Measurements from ENCODE around the gene IMPA2.
A peak's percentile ranks its signal among the peaks of the same experiment; 100 is the strongest.
"Not testable (repeated sequence)": the region's sequence is repeated elsewhere in the genome, so short reads cannot be mapped to it uniquely, and the experiment has no call there.

Gene IMPA2

DNA sequence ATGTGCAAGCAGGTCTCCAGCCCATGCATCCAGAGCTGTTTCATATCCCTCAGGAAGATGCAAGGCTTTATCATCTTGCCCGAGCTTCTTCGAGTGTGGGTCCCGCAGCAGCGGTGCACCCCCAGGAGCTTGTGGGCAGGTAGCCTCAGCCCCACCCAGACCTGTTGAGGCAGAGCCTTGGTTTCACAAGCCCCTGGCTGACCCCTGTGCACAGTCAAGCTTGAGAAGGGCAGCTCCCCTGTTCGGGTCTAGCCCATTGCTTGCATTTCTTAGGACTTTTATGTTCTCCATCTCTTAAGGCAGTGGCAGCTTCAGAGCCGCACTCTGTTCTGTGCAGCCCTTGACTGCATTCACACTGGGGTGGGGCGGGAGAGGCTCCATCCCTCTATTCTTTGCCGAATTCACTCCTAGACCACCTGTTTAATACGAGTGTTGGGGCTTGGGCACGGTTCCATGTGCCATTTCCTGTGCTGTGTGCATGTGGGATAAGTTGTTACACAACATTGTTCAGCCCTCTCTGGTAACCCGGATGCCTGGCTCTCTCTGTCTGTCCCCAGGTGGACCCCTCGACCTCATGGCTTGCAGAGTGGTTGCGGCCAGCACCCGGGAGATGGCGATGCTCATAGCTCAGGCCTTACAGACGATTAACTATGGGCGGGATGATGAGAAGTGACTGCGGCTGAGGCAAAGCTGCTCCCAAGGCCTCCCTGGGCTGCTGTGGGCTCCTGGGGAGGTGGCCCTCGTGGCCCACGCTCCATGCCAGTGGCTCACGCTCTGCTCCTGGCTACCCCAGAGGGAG, 48.7 kb downstream of the IMPA2 start:
- DNase-seq (ENCODE audit: low spot score) = no peak

DNA sequence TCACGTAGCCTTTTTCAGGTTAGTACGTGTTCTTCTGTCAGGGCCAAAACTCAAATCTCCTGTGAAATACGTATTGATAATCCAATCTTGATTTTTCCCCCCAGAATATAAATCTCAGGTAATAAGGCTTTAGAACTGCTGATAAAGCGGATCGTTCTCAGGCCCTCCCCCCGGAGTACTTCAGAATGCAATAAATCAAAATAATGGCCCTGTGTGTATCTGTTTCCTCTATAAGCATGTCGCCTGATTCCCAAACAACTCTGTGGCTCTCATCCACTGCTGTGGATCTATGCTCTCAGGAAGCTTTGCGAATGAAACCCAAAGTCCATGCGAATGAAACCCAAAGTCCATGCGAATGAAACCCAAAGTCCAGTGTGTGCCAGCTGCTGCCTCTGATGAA, 49.4 kb downstream of the IMPA2 start:
- no peak for DNase-seq (ENCODE audit: low spot score)

DNA sequence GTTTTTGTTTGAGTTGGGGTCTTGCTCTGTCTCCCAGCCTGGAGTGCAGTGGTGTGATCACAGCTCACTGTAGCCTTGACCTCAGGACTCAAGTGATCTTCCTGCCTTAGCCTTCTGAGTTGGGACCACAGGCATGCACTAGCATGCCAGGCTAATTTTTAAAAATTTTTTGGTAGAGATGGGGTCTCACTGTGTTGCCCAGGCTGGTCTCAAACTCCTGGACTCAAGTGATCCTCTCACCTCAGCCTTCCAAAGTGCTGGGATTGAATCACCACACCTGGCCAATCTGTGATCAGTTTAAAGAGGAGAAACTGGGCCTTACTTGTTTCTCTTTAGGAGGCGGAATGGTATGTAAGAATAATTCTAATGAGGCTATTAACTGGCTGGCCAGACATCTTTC, 49.9 kb downstream of the IMPA2 start:
- DNase-seq (ENCODE audit: low spot score) = no peak

DNA sequence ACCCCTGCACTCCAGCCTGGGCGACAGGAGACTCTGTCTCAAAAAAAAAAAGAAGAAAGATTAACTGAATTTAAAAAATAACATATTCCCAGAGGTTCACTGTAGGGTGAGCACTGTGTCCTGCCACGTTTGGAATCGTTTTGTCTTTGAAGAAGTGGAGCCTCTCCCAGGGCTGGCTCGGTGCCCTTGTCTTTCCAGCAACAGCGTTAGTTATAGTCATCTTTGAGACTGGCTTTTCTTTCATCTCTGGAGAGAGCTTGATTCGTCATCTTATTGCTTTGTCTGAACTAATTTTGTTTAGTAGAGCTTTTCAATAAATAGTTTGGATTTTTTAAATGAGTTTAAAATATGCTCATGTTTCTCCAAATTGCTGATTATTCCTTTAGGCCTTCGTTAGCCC, 50.5 kb downstream of the IMPA2 start:
- DNase-seq (ENCODE audit: low spot score) = no peak

DNA sequence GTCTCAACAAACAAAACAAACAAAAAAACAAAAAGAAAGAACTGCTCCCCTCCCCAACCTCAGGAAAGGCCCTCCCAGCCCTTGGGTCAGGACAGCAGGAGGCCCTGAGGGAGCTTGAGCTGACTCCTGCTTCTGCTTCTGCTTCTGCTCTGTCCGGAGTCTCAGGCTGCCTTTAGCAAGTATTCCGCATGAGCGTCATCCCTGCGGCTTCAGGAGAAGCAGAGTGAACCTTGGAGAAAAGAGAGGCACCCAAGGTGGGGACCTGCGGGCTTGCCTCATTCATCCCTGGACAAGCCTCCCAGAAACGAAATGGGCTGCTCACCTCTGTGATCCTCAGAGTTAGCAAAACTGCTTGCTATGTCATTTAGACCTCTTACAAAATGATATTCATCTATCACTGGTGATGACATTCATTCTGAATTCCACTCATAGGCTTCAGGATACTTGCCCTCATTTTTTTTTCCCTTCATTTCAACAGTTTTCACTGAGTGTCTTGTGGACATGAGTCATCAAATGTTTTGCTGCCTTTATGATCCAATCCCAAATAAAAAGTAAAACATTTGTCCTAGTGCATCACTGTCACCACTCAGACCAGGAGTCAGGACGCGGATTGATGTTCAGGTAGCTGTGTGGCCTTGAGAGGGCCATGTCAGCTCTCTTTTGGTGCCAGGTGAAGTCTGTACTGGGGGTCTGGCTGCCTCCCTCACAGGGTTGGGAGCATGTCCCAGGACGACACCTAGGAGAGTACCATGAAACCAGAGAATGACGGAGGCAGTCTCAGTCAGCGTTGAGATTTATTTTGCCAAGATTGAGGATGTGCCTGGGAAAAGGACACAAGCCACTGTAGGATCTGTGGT, 51.7 kb downstream of the IMPA2 start:
- peak; percentile 8 for DNase-seq (ENCODE audit: low spot score)

DNA sequence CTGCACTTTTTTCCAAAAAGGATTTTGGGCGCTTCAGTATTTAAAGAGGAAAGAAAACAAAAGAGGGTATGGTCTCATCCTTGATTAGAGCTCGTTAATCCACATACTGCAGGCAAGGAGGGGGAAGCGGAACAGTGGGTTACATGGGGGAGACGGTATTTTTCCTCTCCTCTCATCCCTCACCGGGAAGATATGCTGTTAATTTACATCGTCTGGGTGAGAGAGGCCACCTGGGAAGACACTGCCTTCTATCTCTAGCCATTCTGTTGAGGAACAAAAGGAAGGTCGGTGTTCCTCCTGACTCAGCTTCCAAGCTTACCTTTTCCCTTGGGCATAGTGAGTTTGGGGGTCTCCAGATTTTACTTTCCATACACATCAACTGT, 52.3 kb downstream of the IMPA2 start:
- DNase-seq (ENCODE audit: low spot score) = no peak

DNA sequence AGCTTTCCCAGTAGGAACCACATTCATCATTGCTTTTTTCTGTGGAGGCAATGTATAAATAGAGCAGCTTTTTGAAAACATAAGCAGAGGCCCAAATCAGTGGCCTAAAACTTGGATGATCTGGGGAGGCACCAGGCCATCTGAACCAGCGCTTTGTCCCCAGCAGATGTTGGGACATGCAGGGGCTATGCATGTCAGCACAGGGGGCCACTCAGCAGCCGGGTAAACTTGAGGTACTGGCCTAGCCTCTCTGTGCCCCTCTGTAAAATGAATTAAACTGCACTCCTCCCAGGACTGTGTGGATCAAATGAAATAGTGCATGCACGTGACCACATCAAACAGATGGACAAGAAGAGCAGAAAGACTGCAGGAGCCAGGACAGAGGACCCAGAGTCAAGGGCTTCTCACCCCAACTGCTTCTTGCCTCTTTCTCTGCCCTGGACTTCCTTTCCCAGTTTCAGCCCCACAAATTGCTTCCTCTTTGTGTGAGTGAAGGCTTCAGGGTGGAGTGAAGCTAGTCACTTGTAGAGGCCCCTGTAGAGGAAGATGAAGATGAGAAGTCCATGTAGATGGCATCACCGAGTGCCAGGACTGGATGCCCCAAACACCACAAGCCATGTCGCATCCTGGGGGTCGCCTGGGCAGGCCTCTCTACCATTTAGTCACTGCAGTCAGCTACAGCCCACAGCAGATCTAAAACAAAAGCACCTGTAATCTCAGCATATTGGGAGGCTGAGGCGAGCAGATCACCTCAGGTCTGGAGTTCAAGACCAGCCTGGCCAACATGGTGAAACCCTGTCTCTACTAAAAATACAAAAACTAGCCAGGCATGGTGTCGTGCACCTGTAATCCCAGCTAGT, 53.2 kb downstream of the IMPA2 start:
- DNase-seq (ENCODE audit: low spot score) = no peak

DNA sequence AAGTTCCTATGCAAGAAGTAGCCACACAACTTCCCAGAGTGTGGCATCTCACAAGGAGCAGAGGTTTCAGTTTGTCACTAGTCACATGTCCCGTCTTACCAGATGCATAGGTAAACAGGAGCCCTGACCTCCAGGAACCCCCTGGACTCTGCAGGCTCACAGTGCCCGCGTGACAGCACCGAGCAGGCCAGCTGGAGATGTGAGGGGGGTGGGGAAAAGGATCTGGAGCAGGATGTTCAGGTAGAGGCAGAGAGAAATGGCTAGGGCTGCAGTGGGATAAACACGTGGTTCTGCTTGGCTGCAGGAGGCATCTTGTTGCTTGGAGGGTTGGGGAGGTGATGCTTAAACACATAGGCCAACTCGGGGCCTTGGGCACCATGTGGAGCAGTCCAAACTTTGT, 54.2 kb downstream of the IMPA2 start:
- DNase-seq (ENCODE audit: low spot score) = no peak

DNA sequence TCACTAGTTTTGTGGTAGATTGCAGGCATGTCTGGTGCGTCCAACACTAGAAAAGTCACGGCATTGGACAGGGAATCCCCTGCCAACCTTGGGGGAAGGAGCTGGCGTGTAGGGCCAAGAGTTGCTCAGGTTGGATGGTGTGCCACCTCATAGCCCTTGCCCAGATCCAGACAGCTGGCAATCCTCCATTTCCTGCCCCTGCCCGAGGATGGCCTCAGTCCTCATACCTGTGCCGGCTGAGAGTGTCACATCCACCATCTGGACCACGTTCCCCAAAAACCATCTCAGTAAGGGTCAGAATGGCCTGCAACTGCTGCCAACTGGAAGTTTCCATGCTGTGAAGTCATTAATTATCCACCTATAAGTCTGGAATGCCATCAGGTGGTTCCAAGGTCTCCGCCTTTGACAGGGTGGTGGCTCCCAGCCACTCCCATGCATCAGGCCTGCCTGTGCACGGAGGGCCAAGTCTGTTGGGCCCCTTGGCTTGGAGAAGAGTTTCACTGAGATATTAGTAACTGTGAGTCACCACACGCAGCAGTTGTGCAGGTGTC, 55.0 kb downstream of the IMPA2 start:
- no peak for DNase-seq (ENCODE audit: low spot score)

DNA sequence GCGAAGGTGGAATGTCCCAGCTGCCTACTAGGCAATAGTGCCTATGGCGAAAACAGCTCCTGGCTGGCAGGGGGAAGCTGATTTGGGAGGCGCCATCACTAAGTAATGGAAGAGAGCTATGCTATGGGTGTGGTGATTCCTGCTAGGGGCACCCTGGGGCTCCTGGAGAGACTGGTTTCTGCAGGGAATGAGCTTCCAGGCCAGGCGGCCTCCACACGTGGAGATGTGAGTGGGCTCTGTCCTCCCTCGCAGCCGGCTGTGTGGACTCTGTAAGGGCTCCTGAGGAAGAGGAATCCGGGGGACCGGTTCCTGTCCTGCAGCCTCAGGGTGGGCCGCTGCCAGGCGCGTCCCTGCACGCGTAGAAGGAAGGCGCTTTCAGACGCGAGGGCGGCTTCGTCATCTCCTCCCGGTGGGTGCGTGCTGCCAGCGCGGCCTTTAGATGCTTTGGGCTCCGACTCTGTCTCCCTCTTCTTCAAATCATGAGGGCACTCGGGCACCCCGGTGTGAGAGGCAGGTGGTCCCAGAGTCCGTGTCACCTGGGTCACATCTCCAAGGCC, 56.9 kb downstream of the IMPA2 start:
- DNase-seq (ENCODE audit: low spot score) = no peak

DNA sequence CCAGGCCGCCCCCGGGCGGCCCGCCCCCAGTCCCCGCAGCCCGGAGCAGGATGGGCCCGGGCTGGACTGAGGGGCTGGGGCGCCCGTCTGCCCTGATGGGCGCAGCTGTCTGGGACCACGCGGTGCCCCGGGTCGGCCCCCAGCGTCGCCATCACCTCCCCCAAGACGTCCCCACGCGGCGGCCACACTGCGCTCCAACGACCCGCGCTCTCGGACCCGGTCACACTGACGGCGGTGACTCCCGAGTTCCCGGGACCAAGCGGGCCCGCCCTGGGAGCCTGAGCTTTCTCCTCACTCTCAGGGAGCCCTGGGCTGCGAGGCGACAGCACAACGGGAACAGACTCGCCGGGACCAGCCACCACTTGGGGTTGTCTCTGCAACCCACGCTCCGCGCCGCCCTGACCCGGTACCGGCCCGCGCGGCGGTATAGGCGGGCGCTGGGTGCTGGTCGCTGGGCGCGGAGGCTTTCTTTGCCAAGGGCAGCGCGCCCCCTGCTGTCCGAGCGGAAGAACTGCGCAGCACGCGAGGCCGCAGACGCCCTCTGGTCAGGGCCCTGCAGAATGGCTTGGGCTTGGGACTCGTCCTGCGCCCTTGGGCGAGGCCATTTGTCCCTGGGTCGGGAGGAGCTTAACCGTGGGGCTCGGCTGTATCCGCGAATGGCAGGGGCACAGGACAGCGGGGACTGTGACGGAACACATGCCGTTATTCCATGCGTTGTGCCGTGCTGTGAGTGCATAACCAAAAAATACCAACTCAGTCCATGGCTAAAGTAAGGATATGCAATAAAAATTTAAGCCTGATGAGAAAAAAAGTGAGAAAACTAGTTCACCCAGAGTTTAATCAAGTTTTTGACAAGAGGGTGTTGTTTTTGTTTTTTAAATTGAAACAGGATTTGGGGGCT, 57.6 kb downstream of the IMPA2 start:
- peak; percentile 86 for DNase-seq (ENCODE audit: low spot score)

DNA sequence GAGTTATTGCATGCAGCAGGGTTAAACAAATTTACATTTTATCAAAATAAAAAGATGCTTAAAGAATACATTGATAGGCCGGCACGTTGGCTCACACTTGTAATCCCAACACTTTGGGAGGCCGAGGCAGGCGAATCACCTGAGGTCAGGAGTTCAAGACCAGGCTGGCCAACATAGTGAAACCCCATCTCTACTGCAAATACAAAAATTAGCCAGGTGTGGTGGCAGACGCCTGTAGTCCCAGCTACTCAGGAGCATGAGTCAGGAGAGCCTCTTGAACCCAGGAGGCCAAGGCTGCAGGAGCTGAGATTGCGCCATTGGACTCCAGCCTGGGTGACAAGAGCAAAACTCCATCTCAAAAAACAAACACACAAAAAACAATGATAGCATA, 58.2 kb downstream of the IMPA2 start:
- not testable (repeated sequence) for DNase-seq (ENCODE audit: low spot score)

DNA sequence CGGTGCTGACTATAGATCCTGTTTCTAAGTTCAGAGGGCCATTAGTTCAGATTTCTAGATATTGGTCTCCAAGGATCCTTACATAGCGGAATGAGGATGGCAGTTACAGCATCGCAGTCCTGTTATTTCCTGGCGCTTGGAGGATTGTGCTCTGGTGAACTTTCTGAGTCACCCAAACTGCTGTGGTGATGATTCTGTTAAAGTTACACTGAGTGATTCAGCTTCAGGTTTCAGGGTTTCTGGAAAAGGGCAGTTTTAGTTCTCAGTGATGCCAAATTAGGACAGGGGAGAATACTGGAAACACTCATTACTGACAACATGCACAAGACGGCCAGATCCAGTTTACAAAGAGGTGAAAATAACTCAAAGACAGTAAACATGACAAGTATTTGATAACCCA, 60.3 kb downstream of the IMPA2 start:
- DNase-seq (ENCODE audit: low spot score) = peak; percentile 81

DNA sequence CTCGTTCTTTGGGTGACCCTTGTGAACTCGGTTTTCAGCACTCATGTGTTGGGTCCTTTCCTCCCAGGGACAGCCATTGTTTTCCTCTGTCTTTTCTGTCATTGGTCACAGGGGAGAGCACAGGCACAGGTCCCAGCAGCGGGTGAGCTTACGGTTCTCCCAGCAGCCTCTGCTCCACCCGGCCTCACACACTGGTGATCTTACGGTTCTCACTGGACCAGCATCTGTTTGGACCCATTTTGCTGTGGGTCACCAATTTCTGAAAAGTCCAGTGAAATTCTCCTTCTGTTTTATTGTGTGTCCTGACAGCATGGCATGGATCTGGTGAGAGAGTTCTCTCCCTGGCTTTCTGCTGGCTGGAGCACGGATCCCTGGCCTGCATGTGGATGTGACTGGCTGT, 62.5 kb downstream of the IMPA2 start:
- no peak for DNase-seq (ENCODE audit: low spot score)

DNA sequence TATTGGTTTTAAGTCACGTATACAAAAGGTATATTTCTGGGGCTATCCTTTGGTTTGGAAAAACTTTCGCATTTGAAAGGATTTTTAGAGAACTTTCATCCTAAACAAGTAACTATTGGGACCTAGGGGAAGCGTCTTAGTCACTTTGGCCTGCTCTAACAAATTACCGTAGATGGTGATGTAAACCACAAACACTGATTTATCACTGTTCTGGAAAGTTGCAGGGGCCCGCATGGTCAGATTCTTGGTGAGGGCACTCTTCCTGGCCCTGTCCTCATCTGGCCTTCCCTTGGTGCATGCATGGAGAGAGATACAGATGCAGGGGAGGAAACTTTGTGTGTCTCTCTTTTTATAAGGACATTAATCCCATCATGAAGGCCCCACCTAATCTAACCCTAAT, 63.3 kb downstream of the IMPA2 start:
- no peak for DNase-seq (ENCODE audit: low spot score)

DNA sequence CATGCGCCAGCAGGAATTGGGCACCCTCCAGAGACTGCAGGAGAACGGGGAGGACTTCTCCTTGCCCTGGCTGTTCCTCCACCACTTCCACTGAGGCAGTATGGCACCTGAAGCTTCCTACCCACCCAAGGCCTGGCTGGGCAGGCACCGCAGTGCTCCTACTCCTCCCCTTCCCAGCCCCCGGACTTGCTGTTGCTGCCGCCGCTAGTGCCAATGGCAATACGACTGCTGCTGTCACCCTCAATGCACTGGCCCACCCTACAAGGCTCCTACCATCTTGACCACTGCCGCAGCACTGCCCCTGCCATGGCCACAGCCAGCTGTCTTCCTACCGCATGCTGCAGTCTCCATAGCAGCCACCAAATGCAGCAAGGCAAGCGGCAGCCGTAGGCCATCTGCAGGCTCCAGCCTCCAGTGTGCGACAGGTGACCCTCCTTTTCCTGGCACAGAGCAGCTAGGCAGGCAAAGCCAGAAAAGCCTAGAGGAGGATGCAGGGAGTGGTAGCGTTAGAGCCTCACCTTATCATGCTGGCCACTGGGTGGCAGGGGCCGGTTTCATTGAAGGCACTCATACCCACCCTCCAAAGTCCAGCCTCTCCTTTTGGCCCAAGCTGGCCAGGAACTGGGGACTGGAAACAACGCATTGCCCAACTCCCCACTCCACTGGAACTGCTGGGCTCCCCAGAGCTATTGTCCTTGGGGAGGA, 64.9 kb downstream of the IMPA2 start:
- DNase-seq (ENCODE audit: low spot score) = no peak

DNA sequence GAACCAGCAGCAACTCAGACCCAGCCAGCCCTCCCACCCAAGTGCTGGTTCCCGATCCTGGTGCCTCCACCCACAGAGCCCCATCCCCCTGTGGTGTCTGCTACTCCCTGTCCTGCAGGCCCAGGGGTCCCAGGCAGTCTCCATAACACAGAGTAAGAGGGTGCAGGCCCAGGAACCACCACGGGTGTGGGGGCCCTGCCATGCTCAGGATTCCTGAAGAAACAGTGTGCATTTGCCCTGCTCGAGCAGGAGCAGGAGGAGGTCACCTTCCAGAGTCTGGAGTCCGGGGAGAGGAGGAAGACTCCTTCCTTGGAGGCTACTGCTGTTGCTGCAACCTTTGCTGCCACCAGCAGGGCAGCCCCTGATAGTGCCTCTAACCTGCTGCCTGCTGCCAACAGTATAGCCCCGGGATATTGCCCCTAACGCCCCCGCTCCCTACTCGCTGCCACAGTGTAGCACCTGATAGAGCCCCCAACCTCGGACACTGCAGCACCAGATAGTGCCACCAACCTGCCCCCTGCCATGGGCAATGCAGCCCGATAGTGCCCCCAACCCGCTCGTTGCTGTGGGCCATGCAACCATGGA, 65.5 kb downstream of the IMPA2 start:
- no peak for DNase-seq (ENCODE audit: low spot score)

DNA sequence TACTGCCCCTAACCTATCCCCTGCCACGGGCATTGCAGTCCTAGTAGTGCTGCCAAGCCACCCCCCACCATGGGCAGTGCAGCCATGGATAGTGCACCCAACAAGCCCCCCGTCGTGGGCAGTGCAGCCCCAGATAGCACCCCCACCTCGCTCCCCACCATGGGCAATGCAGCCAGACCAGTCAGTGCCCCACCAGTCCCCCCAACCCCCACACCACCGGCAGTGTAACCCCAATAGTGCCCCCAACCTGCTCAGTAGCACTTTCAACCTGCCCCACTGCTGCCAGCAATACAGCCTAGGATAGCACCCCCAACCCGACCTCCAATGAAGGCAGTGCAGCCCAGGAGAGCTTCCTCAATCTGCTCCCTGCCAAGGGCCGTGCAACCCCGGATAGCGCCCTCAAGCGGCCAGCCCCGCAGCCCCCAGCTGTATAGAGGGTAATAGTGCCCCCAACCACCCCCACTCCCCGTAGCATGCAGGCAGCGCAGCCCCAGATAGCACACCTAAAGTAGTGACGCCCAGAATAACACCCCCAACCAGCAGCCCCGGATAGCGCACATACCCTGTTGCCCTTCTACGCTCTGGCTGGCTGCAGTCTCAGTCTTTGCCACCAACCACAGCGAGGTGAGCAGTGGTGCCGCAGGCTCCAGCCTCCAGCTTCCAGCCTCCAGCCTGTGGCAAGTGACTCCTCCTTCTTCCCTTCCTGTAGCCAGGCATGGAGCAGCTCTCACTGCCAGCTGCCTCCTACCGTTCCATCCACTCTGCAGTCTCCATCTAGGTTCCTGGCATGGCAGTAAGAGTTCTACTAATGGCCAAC, 66.9 kb downstream of the IMPA2 start:
- no peak for DNase-seq (ENCODE audit: low spot score)

DNA sequence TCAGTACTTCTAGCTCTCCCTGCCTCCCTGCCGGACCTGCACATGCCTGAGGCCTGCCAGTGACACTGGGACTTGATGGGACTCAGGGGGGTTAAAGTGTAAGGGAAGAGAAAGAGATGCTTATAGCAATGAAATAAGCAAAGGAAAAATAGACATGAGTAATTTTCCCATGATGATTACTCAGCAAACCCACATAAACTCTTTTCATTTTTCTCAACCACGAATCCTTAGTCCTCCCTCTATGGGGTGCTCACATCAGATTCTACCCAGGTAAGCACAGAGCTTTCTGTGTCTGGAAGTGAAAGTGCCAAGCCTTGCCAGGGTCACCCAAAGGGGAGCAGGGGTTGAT, 67.5 kb downstream of the IMPA2 start:
- DNase-seq (ENCODE audit: low spot score) = peak; percentile 14

All from RKO (cell line).